DMS79 (cell line): ENCODE results near the gene PTGR2.
"Not testable (repeated sequence)": the region's sequence is repeated elsewhere in the genome, so short reads cannot be mapped to it uniquely, and the experiment has no call there.

Source experiments
- DNase-seq: peaks from one replicate; lab custom pipeline; 2025; lab: John Stamatoyannopoulos, UW

Gene PTGR2

GRCh38 chr14:73887318-73887616 lies 35.6 kb downstream of the PTGR2 start:
- no peak for DNase-seq

GRCh38 chr14:73887694-73888459 lies 36.2 kb downstream of the PTGR2 start:
- DNase-seq: no peak

GRCh38 chr14:73888460-73888725 lies 36.8 kb downstream of the PTGR2 start:
- DNase-seq: no peak

GRCh38 chr14:73888971-73889370 lies 37.3 kb downstream of the PTGR2 start:
- DNase-seq: no peak

DNA sequence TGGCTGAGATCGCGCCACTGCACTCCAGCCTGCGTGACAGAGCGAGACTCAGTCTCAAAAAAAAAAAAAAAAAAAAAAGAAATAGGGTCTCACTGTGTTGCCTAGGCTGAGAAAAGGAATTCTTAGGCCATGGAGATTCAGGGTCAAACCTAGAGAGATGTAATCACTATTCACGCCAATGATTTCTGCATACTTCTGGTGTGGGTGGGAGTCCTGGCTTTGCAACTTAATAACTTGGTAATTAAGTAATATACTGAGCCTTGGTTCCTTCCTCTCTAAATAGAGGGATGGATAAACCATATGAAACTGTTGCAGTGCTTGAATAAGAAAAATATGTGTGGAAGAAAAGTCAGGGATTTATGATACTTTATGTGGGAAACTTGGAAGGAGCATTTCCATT lies 37.7 kb downstream of the PTGR2 start:
- no peak for DNase-seq

DNA sequence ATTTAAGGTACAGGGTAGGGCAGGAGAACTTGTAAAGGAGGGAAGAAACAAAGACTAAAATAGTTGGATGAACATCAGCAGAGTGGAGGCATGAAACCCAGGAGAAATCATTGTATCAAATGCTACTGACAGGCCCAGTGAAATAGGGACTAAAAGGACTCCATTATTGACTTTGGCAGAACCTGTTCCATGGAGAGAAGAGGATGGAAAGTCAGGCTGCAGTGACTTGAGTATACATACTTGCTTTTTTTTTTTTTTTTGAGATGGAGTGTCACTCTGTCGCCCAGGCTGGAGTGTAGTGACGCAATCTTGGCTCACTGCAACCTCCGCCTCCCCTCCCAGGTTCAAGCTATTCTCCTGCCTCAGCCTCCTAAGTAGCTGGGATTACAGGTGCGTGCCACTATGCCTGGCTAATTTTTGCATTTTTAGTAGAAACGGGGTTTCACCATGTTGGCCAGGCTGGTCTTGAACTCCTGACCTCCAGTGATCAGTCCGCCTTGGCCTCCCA lies 42.6 kb downstream of the PTGR2 start:
- DNase-seq: not testable (repeated sequence)

- no peak for DNase-seq
These were observed 44.3 kb downstream of the PTGR2 start for GRCh38 chr14:73895939-73896338.

DNA sequence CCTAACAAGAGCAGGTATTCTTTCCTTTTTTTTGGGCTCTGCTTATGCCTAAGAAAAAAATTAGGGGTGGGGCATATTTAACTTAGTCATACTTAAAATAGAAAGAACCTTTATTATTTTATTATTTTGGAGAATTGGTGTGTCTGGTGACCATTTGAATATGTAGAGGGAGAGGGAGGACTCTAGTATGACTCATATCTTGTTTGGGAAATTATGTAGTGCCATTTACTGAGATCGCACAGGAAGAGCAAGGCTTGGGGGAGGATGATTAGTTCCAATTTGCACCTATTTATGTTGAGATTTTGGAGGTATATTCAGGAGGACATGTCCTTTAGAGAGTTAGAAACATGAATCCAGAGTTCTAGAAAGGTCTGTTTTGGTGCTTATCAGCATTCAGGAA lies 44.9 kb downstream of the PTGR2 start:
- no peak for DNase-seq

GRCh38 chr14:73903028-73903427 lies 51.4 kb downstream of the PTGR2 start:
- no peak for DNase-seq

- DNase-seq: no peak
These were observed 58.0 kb downstream of the PTGR2 start for GRCh38 chr14:73909681-73910080.

GRCh38 chr14:73913256-73913655 lies 61.6 kb downstream of the PTGR2 start:
- no peak for DNase-seq

GRCh38 chr14:73916324-73916723 lies 64.7 kb downstream of the PTGR2 start:
- DNase-seq: no peak

GRCh38 chr14:73919457-73919856 lies 67.8 kb downstream of the PTGR2 start:
- not testable (repeated sequence) for DNase-seq

DNA sequence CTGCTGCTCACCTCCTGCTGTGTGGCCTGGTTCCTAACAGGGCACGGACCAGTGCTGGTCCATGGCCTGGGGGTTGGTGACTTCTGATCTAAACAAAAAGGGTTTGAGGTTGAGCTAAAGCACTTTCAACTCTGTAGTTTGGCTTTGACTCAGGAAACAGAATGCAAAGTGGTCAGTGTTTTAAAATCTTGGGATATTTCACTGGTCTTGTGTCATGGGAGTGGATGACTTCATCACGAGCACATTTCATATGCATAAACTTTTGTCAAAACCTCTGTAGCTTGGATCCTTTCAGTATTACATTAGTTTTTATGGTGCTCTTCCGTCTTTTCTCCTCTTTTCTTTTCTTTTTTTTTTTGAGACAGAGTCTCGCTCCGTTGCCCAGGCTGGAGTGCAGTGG lies 72.7 kb downstream of the PTGR2 start:
- DNase-seq: no peak
